Subcutaneous abdominal adipose tissue (tissue), 5 donors: ENCODE results near the gene SDR9C7.
"Not testable (repeated sequence)": the region's sequence is repeated elsewhere in the genome, so short reads cannot be mapped to it uniquely, and the experiment has no call there.

Experiments
- H3K27ac ChIP-seq: one replicate; pipeline ENCODE4 v1.7.0; 2013; ENCODE audit warnings: low read depth, mild to moderate bottlenecking, inconsistent platforms, low read length, moderate library complexity
- H3K27me3 ChIP-seq, 5 donors: one replicate each; pipeline ENCODE4 v1.7.0; 2013; ENCODE audit warnings: low read length in 5 of 5, inconsistent platforms in 1 of 5; ENCODE audit not compliant: control insufficient read depth in 5 of 5, insufficient read depth in 4 of 5
- H3K36me3 ChIP-seq, 5 donors: one replicate each; pipeline ENCODE4 v1.7.0; 2013; ENCODE audit warnings: low read length in 5 of 5; ENCODE audit not compliant: control insufficient read depth in 5 of 5, insufficient read depth in 5 of 5
- H3K4me1 ChIP-seq, 5 donors: one replicate each; pipeline ENCODE4 v1.7.0; 2013; ENCODE audit warnings: low read length in 5 of 5, mild to moderate bottlenecking in 3 of 5, moderate library complexity in 1 of 5; ENCODE audit not compliant: control insufficient read depth in 5 of 5, insufficient read depth in 5 of 5
- H3K4me3 ChIP-seq, 5 donors: one replicate each; pipeline ENCODE4 v1.7.0; 2013; ENCODE audit warnings: low read length in 5 of 5, low read depth in 1 of 5
- H3K9ac ChIP-seq, 5 donors: one replicate each; pipeline ENCODE4 v1.7.0; 2013; ENCODE audit warnings: low read length in 5 of 5, mild to moderate bottlenecking in 4 of 5, moderate library complexity in 3 of 5
- H3K9me3 ChIP-seq, 5 donors: one replicate each; pipeline ENCODE4 v1.7.0; 2013; ENCODE audit warnings: low read length in 5 of 5; ENCODE audit not compliant: control insufficient read depth in 5 of 5
- donor health status: healthy.
- donor health status: healthy.
- donor health status: healthy.
- donor health status: healthy.
- donor health status: healthy.

Gene SDR9C7

GRCh38 chr12:56882407-56882806 is 51.8 kb downstream of the SDR9C7 start:
- H3K9me3 ChIP-seq = peaks cover 0 to 10% (median 0%) of the 10 kb centered on the region in 5 donors
- not testable (repeated sequence) for H3K4me1 ChIP-seq, H3K4me3 ChIP-seq, H3K27me3 ChIP-seq, H3K9ac ChIP-seq, H3K27ac ChIP-seq, H3K36me3 ChIP-seq

GRCh38 chr12:56880125-56880992 is 53.8 kb downstream of the SDR9C7 start:
- Histone ChIP-seq H3K4me3 (no peak overlapping the region), H3K9ac (no peak overlapping the region)

GRCh38 chr12:56879240-56880124 is 54.7 kb downstream of the SDR9C7 start:
- H3K4me3 ChIP-seq, H3K36me3 ChIP-seq, H3K27me3 ChIP-seq, H3K9ac ChIP-seq, H3K4me1 ChIP-seq, H3K9me3 ChIP-seq, H3K27ac ChIP-seq: not testable (repeated sequence)

More at GRCh38 chr12:56880125-56880992, 53.8 kb downstream of the SDR9C7 start:
- H3K27ac ChIP-seq = no peak overlapping the region
- H3K4me1 ChIP-seq = no peaks in the 10 kb centered on the region
- no peaks in the 10 kb centered on the region for H3K36me3 ChIP-seq
- peaks cover 0 to 9% (median 0%) of the 10 kb centered on the region in 5 donors for H3K9me3 ChIP-seq
- H3K27me3 ChIP-seq = no peaks in the 10 kb centered on the region

GRCh38 chr12:56878010-56878339 is 56.2 kb downstream of the SDR9C7 start:
- Histone ChIP-seq H3K4me1 (no peaks in the 10 kb centered on the region), H3K4me3 (no peak overlapping the region), H3K27me3 (peaks cover 0 to 2% (median 0%) of the 10 kb centered on the region in 5 donors), H3K9ac (no peak overlapping the region), H3K36me3 (no peaks in the 10 kb centered on the region), H3K9me3 (peaks cover 0 to 9% (median 0%) of the 10 kb centered on the region in 5 donors), H3K27ac (no peak overlapping the region)

- no peak overlapping the region for H3K27ac ChIP-seq
These were observed 56.8 kb downstream of the SDR9C7 start for GRCh38 chr12:56877195-56878009.

GRCh38 chr12:56874821-56875220 is 59.4 kb downstream of the SDR9C7 start:
- peaks cover 0 to 2% (median 0%) of the 10 kb centered on the region in 5 donors for H3K27me3 ChIP-seq
- no peaks in the 10 kb centered on the region for H3K36me3 ChIP-seq
- H3K9me3 ChIP-seq = no peaks in the 10 kb centered on the region
- no peak overlapping the region for H3K4me3 ChIP-seq
- H3K27ac ChIP-seq = no peak overlapping the region
- H3K4me1 ChIP-seq = no peaks in the 10 kb centered on the region
- no peak overlapping the region for H3K9ac ChIP-seq

More at GRCh38 chr12:56877195-56878009, 56.8 kb downstream of the SDR9C7 start:
- Histone ChIP-seq H3K9ac (no peak overlapping the region), H3K27me3 (peaks cover 0 to 2% (median 0%) of the 10 kb centered on the region in 5 donors), H3K9me3 (peaks cover 0 to 7% (median 0%) of the 10 kb centered on the region in 5 donors), H3K4me3 (no peak overlapping the region), H3K4me1 (no peaks in the 10 kb centered on the region), H3K36me3 (no peaks in the 10 kb centered on the region)

GRCh38 chr12:56873382-56873781 is 60.8 kb downstream of the SDR9C7 start:
- no peaks in the 10 kb centered on the region for H3K4me1 ChIP-seq
- H3K4me3 ChIP-seq = no peak overlapping the region
- H3K36me3 ChIP-seq = no peaks in the 10 kb centered on the region
- H3K27me3 ChIP-seq = peaks cover 0 to 2% (median 0%) of the 10 kb centered on the region in 5 donors
- no peak overlapping the region for H3K9ac ChIP-seq
- H3K27ac ChIP-seq = no peak overlapping the region
- H3K9me3 ChIP-seq = no peaks in the 10 kb centered on the region
